Bronchial smooth muscle cell (primary cell): ENCODE data around the gene THOC5. TPM values are rescaled to one million over a fixed set of nuclear protein-coding genes. Genes with fewer than 3 reads are reported as not detected.

Experiments used
- total RNA-seq: library from RNA; depleted of rRNA; stranded (reverse); fragments of >200 nt; gene quantifications from 2 replicates; pipeline ENCODE4 v1.2.1, GENCODE V29; 2014

The THOC5 gene
- total RNA-seq: 31.7 and 70.8 TPM in 2 replicates

GRCh38 chr22:29553351-29554224, at the start of gene THOC5:
Gene THOC5, minus strand, starts transcription at chr22:29553757. Its CDS starts 4,610 bp downstream, at chr22:29549147.

GRCh38 chr22:29479417-29480261, 73.9 kb downstream of the THOC5 start, which contains the start of gene NEFH:
Gene NEFH, plus strand, starts transcription at chr22:29480218. Its CDS starts 45 bp downstream, at chr22:29480263.

Other genes with a start within 250 kb of the THOC5 start
- 3.9 and 5.0 TPM in 2 replicates for gene GAS2L1, start 247.1 kb downstream of the THOC5 start, total RNA-seq
- not detected in 2 replicates for gene RASL10A, start 238.1 kb downstream of the THOC5 start, total RNA-seq
- gene AP1B1, start 165.2 kb downstream of the THOC5 start, total RNA-seq: 37.5 and 48.2 TPM in 2 replicates
- gene RFPL1, start 115.2 kb downstream of the THOC5 start, total RNA-seq: not detected in 2 replicates
- under 0.01 and 0.32 TPM in 2 replicates for gene NEFH, start 73.5 kb downstream of the THOC5 start, total RNA-seq
- gene NIPSNAP1, start 27.4 kb upstream of the THOC5 start, total RNA-seq: 38.4 and 53.9 TPM in 2 replicates
- 45.0 and 57.5 TPM in 2 replicates for gene NF2, start 49.9 kb upstream of the THOC5 start, total RNA-seq
- not detected in 2 replicates for gene CABP7, start 166.2 kb upstream of the THOC5 start, total RNA-seq
- 17.4 and 20.3 TPM in 2 replicates for gene ZMAT5, start 213.2 kb upstream of the THOC5 start, total RNA-seq
- 113 and 156 TPM in 2 replicates for gene UQCR10, start 213.6 kb upstream of the THOC5 start, total RNA-seq